WTC11 (cell line): ENCODE data around the gene EDN1.

Experiments
- ATF1 ChIP-seq: sonication (generic); formaldehyde crosslinking; IDR thresholded peaks from 2 replicates; pipeline ENCODE4 v1.8.1; 2023; ENCODE audit warnings: mild to moderate bottlenecking, moderate library complexity, missing genetic modification reagents
- CREB1 ChIP-seq: sonication (generic); formaldehyde crosslinking; IDR thresholded peaks from 2 replicates; pipeline ENCODE4 v1.8.0; 2023; ENCODE audit warnings: mild to moderate bottlenecking, missing genetic modification reagents
- TEAD4 ChIP-seq: sonication (generic); formaldehyde crosslinking; IDR thresholded peaks from 2 replicates; pipeline ENCODE4 v1.8.0; 2022; ENCODE audit warnings: mild to moderate bottlenecking, missing genetic modification reagents
- TF ChIP-seq, protein P1 (sequence below): fragments of 200-600 bp; IDR thresholded peaks from 2 replicates; pipeline ENCODE4 v1.8.0; 2022; ENCODE audit warnings: antibody characterized with exemption
- TF ChIP-seq, protein P2 (sequence below): sonication (generic); formaldehyde crosslinking; IDR thresholded peaks from 2 replicates; pipeline ENCODE4 v1.8.1; 2023; ENCODE audit warnings: mild to moderate bottlenecking, missing genetic modification reagents, moderate library complexity

DNA sequence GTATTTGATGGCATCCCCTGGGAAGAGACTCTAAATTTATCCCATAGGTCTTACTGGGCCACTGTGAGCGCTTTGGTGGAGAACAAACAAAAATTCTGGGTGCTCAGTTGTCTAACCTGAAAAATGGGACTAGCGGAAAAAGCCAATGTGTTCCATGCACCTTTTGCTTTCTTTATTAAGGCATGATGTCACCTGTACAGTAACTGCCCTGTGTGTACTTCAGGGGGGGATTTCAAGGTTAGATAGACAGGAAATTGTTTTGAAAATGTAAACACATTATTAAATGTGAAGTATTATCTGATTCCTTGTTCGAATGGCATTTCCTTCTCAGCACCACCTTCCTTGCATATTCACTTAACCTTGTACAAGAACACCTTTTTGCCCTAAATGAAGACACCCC is 1.2 kb upstream of the EDN1 start:
- TF ChIP-seq, protein P1, sequence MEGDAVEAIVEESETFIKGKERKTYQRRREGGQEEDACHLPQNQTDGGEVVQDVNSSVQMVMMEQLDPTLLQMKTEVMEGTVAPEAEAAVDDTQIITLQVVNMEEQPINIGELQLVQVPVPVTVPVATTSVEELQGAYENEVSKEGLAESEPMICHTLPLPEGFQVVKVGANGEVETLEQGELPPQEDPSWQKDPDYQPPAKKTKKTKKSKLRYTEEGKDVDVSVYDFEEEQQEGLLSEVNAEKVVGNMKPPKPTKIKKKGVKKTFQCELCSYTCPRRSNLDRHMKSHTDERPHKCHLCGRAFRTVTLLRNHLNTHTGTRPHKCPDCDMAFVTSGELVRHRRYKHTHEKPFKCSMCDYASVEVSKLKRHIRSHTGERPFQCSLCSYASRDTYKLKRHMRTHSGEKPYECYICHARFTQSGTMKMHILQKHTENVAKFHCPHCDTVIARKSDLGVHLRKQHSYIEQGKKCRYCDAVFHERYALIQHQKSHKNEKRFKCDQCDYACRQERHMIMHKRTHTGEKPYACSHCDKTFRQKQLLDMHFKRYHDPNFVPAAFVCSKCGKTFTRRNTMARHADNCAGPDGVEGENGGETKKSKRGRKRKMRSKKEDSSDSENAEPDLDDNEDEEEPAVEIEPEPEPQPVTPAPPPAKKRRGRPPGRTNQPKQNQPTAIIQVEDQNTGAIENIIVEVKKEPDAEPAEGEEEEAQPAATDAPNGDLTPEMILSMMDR, result no peak
- TF ChIP-seq TEAD4 (CRISPR knock-in tag), result no peak
- TF ChIP-seq CREB1 (CRISPR knock-in tag), result no peak
- no peak for TF ChIP-seq ATF1 (CRISPR knock-in tag)
- TF ChIP-seq, protein P2, sequence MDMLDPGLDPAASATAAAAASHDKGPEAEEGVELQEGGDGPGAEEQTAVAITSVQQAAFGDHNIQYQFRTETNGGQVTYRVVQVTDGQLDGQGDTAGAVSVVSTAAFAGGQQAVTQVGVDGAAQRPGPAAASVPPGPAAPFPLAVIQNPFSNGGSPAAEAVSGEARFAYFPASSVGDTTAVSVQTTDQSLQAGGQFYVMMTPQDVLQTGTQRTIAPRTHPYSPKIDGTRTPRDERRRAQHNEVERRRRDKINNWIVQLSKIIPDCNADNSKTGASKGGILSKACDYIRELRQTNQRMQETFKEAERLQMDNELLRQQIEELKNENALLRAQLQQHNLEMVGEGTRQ (CRISPR knock-in tag), result no peak
